HepG2 (cell line): ENCODE results near the gene PTPN18. TPM values are rescaled to one million over a fixed set of nuclear protein-coding genes. Genes with fewer than 3 reads are reported as not detected.

Experiments
- ATAC-seq: fragments of 200-7000 bp; cut with Tn5 transposase; 3 replicates; pipeline ENCODE4 v1.9.1; 2020; ENCODE audit warnings: mild to moderate bottlenecking, moderate library complexity
- BruUV-seq: library from RNA; stranded (reverse); fragments of 400-500 nt; replicated peaks from 2 replicates; lab custom pipeline; 2021; lab: Mats Ljungman, UMichigan
- CTCF ChIA-PET: fragments of 300-600 bp; formaldehyde crosslinking; extraction: SDS; loops from one replicate; lab custom pipeline; 2021; ENCODE audit warnings: low total read pairs, inconsistent platforms, low intra/inter-chr PET ratio; lab: Yijun Ruan, JAX
- POLR2A ChIA-PET: fragments of 350-600 bp; sonication (Branson Sonifier 250); formaldehyde crosslinking; loops from one replicate; lab custom pipeline; 2020; ENCODE audit warnings: antibody characterized with exemption, inconsistent platforms; lab: Yijun Ruan, JAX
- DNase-seq: peaks from one replicate; pipeline ENCODE4 v3.0.0-alpha.2; 2015; ENCODE audit warnings: low spot score
- FAIRE-seq: peaks from 3 replicates; lab custom pipeline; 2011; peaks lifted over from hg19 to GRCh38; lab: Jason Lieb, UNC
- H2AFZ ChIP-seq: one replicate; pipeline ENCODE4 v1.6.1; 2011; ENCODE audit warnings: low read length, inconsistent platforms
- H3K27ac ChIP-seq: fragments of 300-600 bp; 3 replicates; pipeline ENCODE4 v1.8.0; 2011; ENCODE audit warnings: mixed run types, mild to moderate bottlenecking, mixed read lengths, low read length, inconsistent platforms; ENCODE audit not compliant: insufficient read depth; ENCODE audit errors: extremely low read length
- H3K27me3 ChIP-seq, 2 experiments: fragments of 200-600 bp in 1 of 2; 2 replicates in 1 of 2; 3 replicates in 1 of 2; pipeline versions ENCODE4 v1.6.0 to v1.8.0; 2011; ENCODE audit warnings: low read length in 2 of 2, mild to moderate bottlenecking in 2 of 2, moderate library complexity in 2 of 2, inconsistent platforms in 1 of 2; ENCODE audit not compliant: insufficient read depth in 2 of 2, control insufficient read depth in 1 of 2
- H3K36me3 ChIP-seq, 2 experiments: fragments of 200-600 bp in 1 of 2; replicated peaks in 1 of 2; 2 replicates in 1 of 2; 3 replicates in 1 of 2; pipeline versions ENCODE4 v1.5.1 to v1.8.0; 2011; ENCODE audit warnings: low read length in 2 of 2, inconsistent platforms in 1 of 2; ENCODE audit not compliant: insufficient read depth in 2 of 2, control insufficient read depth in 1 of 2
- H3K4me1 ChIP-seq: 2 replicates; pipeline ENCODE4 v1.5.1; 2012; ENCODE audit warnings: low read length, inconsistent platforms; ENCODE audit not compliant: insufficient read depth
- H3K4me2 ChIP-seq: 2 replicates; pipeline ENCODE4 v1.6.0; 2011; ENCODE audit warnings: low read depth, low read length, inconsistent platforms
- H3K4me3 ChIP-seq, 3 experiments: fragments of 200-600 bp in 1 of 3; sonication (generic), shearing (Covaris generic) in 1 of 3; replicated peaks in 1 of 3; 2 replicates each; pipeline ENCODE4 v1.5.1; 2011 to 2016; ENCODE audit warnings: low read length in 3 of 3, inconsistent platforms in 2 of 3, low read depth in 2 of 3, mild to moderate bottlenecking in 2 of 3, control low read depth in 1 of 3, mixed read lengths in 1 of 3; ENCODE audit not compliant: insufficient read depth in 1 of 3
- H3K79me2 ChIP-seq: one replicate; pipeline ENCODE4 v1.6.1; 2011; ENCODE audit warnings: low read length, inconsistent platforms; ENCODE audit not compliant: insufficient read depth
- H3K9ac ChIP-seq: 2 replicates; pipeline ENCODE4 v1.6.0; 2011; ENCODE audit warnings: mild to moderate bottlenecking, low read depth, low read length, inconsistent platforms; ENCODE audit not compliant: insufficient read depth
- H3K9me3 ChIP-seq: 2 replicates; pipeline ENCODE4 v1.5.1; 2012; ENCODE audit warnings: mild to moderate bottlenecking, low read length
- H4K20me1 ChIP-seq: 2 replicates; pipeline ENCODE4 v1.6.0; 2011; ENCODE audit warnings: inconsistent platforms, mild to moderate bottlenecking, low read length, moderate library complexity; ENCODE audit not compliant: insufficient read depth
- AHDC1 ChIP-seq: sonication (generic); formaldehyde crosslinking; IDR thresholded peaks from 2 replicates; pipeline ENCODE4 v1.5.1; 2020; ENCODE audit warnings: mild to moderate bottlenecking, missing genetic modification reagents, borderline replicate concordance
- KMT2B ChIP-seq: IDR thresholded peaks from 2 replicates; pipeline ENCODE4 v1.6.1; 2016; ENCODE audit warnings: missing genetic modification reagents, missing compliant biosample characterization
- MAZ ChIP-seq, 2 experiments: sonication (generic) in 1 of 2; formaldehyde crosslinking in 1 of 2; IDR thresholded peaks; 2 replicates each; pipeline versions ENCODE4 v1.5.0 to v1.6.1; 2012 to 2020; ENCODE audit warnings: low read depth in 2 of 2, mild to moderate bottlenecking in 2 of 2, borderline replicate concordance in 1 of 2, improper control_type of control experiment in 1 of 2, low read length in 1 of 2, missing genetic modification reagents in 1 of 2, moderate library complexity in 1 of 2
- POLR2G ChIP-seq: fragments of 200-400 bp; formaldehyde crosslinking; IDR thresholded peaks from 2 replicates; pipeline ENCODE4 v1.6.1; 2018; ENCODE audit warnings: mild to moderate bottlenecking, low read depth, low read length, moderate library complexity
- RELA ChIP-seq: sonication (generic); formaldehyde crosslinking; IDR thresholded peaks from 2 replicates; pipeline ENCODE4 v1.4.0; 2020; ENCODE audit warnings: missing genetic modification reagents
- TFDP1 ChIP-seq: IDR thresholded peaks from 2 replicates; pipeline ENCODE4 v1.6.1; 2016; ENCODE audit warnings: missing compliant biosample characterization, missing genetic modification reagents, borderline replicate concordance
- WGBS: methylation state at CpG from one replicate; pipeline ENCODE4 v1.1.6; 2017; ENCODE audit warnings: low lambda C conversion rate; 5-methylcytosine and 5-hydroxymethylcytosine counted together
- in situ Hi-C: cut with HindIII; loops from 2 replicates; pipeline ENCODE4 v1.10.0; 2017; ENCODE audit warnings: low pct_unique_long_range_greater_than_20kb; ENCODE audit not compliant: extremely low pct_ligation_motif_present
- intact Hi-C: fragments of 100-400 bp; cut with micrococcal nuclease; formaldehyde crosslinking; loops from one replicate; pipeline ENCODE4 v1.10.0; 2022; ENCODE audit not compliant: unreplicated experiment
- polyA plus RNA-seq, 8 experiments: library from polyadenylated mRNA; depleted of rRNA in 3 of 8; stranded (reverse) in 7 of 8; unstranded in 1 of 8; fragments of >200 nt; fragmentation: Illumina TruSeq in 4 of 8; extraction: Trizol in 4 of 8; gene quantifications; 2 replicates each; pipeline versions ENCODE4 v1.2.1 to v1.2.3, GENCODE V29; 2011 to 2016; ENCODE audit warnings: low read depth in 4 of 8, missing spikeins in 1 of 8, mixed read lengths in 1 of 8; ENCODE audit not compliant: insufficient read depth in 1 of 8
- total RNA-seq, 5 experiments: library from RNA; depleted of rRNA; stranded (reverse); fragments of >200 nt; fragmentation: Illumina TruSeq; extraction: Trizol; gene quantifications; 2 replicates each; pipeline ENCODE4 v1.2.3, GENCODE V29; 2016; ENCODE audit warnings: low read depth in 1 of 5

PTPN18 gene
- total and polyA plus RNA-seq, 2 of the 13 experiments (the other 11 are each of a cell fraction or from before 2014, with no cell fraction given), result 14.8 to 39.6 TPM

- BruUV-seq, result no TSS peak
Observed at GRCh38 chr2:130338793-130339345, 17.0 kb upstream of the PTPN18 start.

More at GRCh38 chr2:130338793-130339345, 17.0 kb upstream of the PTPN18 start:
- intact Hi-C loops (no loop called here), in situ Hi-C loops (loop anchor here (10.0 kb wide), 2 partner anchors 184 to 404 kb away; no protein-coding TSS in a partner anchor)
- H3K27me3 ChIP-seq, result peaks cover 0 to 12% of the 10 kb centered on the region in 2 experiments; a peak in 2 of 5 replicates
- FAIRE-seq (no peak), ATAC-seq (no peak), DNase-seq (no peak)
- H3K4me3 ChIP-seq, result no peak overlapping the region
- no peak overlapping the region for H3K4me2 ChIP-seq
- no peak for TF ChIP-seq POLR2G
- no peak for TF ChIP-seq KMT2B (CRISPR knock-in tag)
- no peak for TF ChIP-seq TFDP1 (CRISPR knock-in tag)
- no peak for TF ChIP-seq RELA (CRISPR knock-in tag)
- TF ChIP-seq AHDC1 (CRISPR knock-in tag), result no peak
- no peak for TF ChIP-seq MAZ (IDR thresholded peaks at IDR 0.05; ENCODE audit: borderline replicate concordance, low read depth, low read length)
- no peak for TF ChIP-seq MAZ (CRISPR knock-in tag; IDR thresholded peaks at IDR 0.05; ENCODE audit: low read depth)
- CTCF ChIA-PET, result no interaction called here
- H2AFZ ChIP-seq, result no peak overlapping the region
- H3K27ac ChIP-seq, result no peak overlapping the region
- no peaks in the 10 kb centered on the region for H4K20me1 ChIP-seq
- H3K79me2 ChIP-seq, result peaks cover 16% of the 10 kb centered on the region
- H3K36me3 ChIP-seq, result peaks cover 0 to 5% of the 10 kb centered on the region in 2 experiments; a peak in 4 of 5 replicates
- no peak overlapping the region for H3K9ac ChIP-seq
- 93% methylated on average over 12 of the region's 12 CpGs for WGBS
- peaks cover 46% of the 10 kb centered on the region for H3K4me1 ChIP-seq
- no peaks in the 10 kb centered on the region for H3K9me3 ChIP-seq
- POLR2A ChIA-PET, result no interaction called here
